SJSA1 (cell line): ENCODE measurements around the gene ERC2. TPM values are rescaled to one million over a fixed set of nuclear protein-coding genes. Genes with fewer than 3 reads are reported as not detected.

ENCODE experiments used
- DNase-seq, 2 experiments: peaks; one replicate each; pipeline ENCODE4 v3.0.0-alpha.2; 2015 to 2020; ENCODE audit warnings: low spot score in 2 of 2, low read depth in 1 of 2
- H3K27ac ChIP-seq: fragments of 250-450 bp; sonication (Bioruptor Pico); 2 replicates; pipeline ENCODE4 v1.5.1; 2020; ENCODE audit warnings: mild to moderate bottlenecking, moderate library complexity
- H3K27me3 ChIP-seq: fragments of 250-450 bp; sonication (Bioruptor Pico); replicated peaks from 2 replicates; pipeline ENCODE4 v1.5.1; 2020; ENCODE audit warnings: mild to moderate bottlenecking, moderate library complexity
- H3K36me3 ChIP-seq: fragments of 250-450 bp; sonication (Bioruptor Pico); 2 replicates; pipeline ENCODE4 v1.5.1; 2020; ENCODE audit warnings: mild to moderate bottlenecking
- H3K4me1 ChIP-seq: fragments of 250-450 bp; sonication (Bioruptor Pico); replicated peaks from 2 replicates; pipeline ENCODE4 v1.6.1; 2021; ENCODE audit warnings: mild to moderate bottlenecking
- H3K4me3 ChIP-seq: fragments of 250-450 bp; sonication (Bioruptor Pico); 2 replicates; pipeline ENCODE4 v1.5.1; 2020; ENCODE audit warnings: mild to moderate bottlenecking
- H3K9me3 ChIP-seq: fragments of 250-450 bp; sonication (Bioruptor Pico); replicated peaks from 2 replicates; pipeline ENCODE4 v1.5.1; 2020; ENCODE audit warnings: mild to moderate bottlenecking
- total RNA-seq: library from RNA; depleted of rRNA; stranded (reverse); fragments of >200 nt; shearing (Covaris generic); gene quantifications from 2 replicates; pipeline ENCODE4 v1.2.3, GENCODE V29; 2014

ERC2 gene
- total RNA-seq, 1 experiment from 2014 or later: 0.13 TPM

GRCh38 chr3:56467108-56467507, 1.2 kb downstream of the ERC2 start:
- H3K4me1 ChIP-seq: peaks cover 4% of the 10 kb centered on the region; the same call in 1 of the 2 replicates
- H3K27ac ChIP-seq: no peak overlapping the region
- peaks cover 23% of the 10 kb centered on the region for H3K27me3 ChIP-seq
- H3K9me3 ChIP-seq: no peaks in the 10 kb centered on the region
- H3K36me3 ChIP-seq: no peaks in the 10 kb centered on the region
- H3K4me3 ChIP-seq: no peak overlapping the region
- peak in 1 of 2 experiments; percentile 1 for DNase-seq

GRCh38 chr3:56459719-56460118, 8.5 kb downstream of the ERC2 start:
- Histone ChIP-seq H3K27ac (no peak overlapping the region), H3K27me3 (no peaks in the 10 kb centered on the region), H3K4me1 (no peaks in the 10 kb centered on the region), H3K4me3 (no peak overlapping the region), H3K9me3 (no peaks in the 10 kb centered on the region), H3K36me3 (no peaks in the 10 kb centered on the region)
- no peak for DNase-seq

- Histone ChIP-seq H3K27ac (no peak overlapping the region), H3K27me3 (no peaks in the 10 kb centered on the region), H3K4me3 (no peak overlapping the region), H3K9me3 (no peaks in the 10 kb centered on the region), H3K4me1 (no peaks in the 10 kb centered on the region), H3K36me3 (no peaks in the 10 kb centered on the region)
- no peak for DNase-seq
Observed at GRCh38 chr3:56459104-56459496, 9.2 kb downstream of the ERC2 start.

GRCh38 chr3:56458496-56459103, 9.7 kb downstream of the ERC2 start:
- no peak overlapping the region for H3K4me3 ChIP-seq
- no peaks in the 10 kb centered on the region for H3K4me1 ChIP-seq
- DNase-seq: no peak

GRCh38 chr3:56456117-56456516, 12.2 kb downstream of the ERC2 start:
- Histone ChIP-seq H3K36me3 (no peaks in the 10 kb centered on the region), H3K4me3 (no peak overlapping the region), H3K27me3 (no peaks in the 10 kb centered on the region), H3K27ac (no peak overlapping the region), H3K4me1 (no peaks in the 10 kb centered on the region), H3K9me3 (no peaks in the 10 kb centered on the region)
- no peak for DNase-seq

More at GRCh38 chr3:56458496-56459103, 9.7 kb downstream of the ERC2 start:
- no peaks in the 10 kb centered on the region for H3K27me3 ChIP-seq
- no peak overlapping the region for H3K27ac ChIP-seq
- no peaks in the 10 kb centered on the region for H3K36me3 ChIP-seq
- no peaks in the 10 kb centered on the region for H3K9me3 ChIP-seq

GRCh38 chr3:56453011-56453410, 15.3 kb downstream of the ERC2 start:
- Histone ChIP-seq H3K9me3 (no peaks in the 10 kb centered on the region), H3K4me1 (no peaks in the 10 kb centered on the region), H3K27me3 (no peaks in the 10 kb centered on the region), H3K27ac (no peak overlapping the region), H3K4me3 (no peak overlapping the region), H3K36me3 (no peaks in the 10 kb centered on the region)
- no peak for DNase-seq

- no peak overlapping the region for H3K4me3 ChIP-seq
- no peak overlapping the region for H3K27ac ChIP-seq
- H3K36me3 ChIP-seq: no peaks in the 10 kb centered on the region
- no peaks in the 10 kb centered on the region for H3K9me3 ChIP-seq
- H3K27me3 ChIP-seq: no peaks in the 10 kb centered on the region
- no peaks in the 10 kb centered on the region for H3K4me1 ChIP-seq
- DNase-seq: no peak
Observed at GRCh38 chr3:56452085-56452484, 16.2 kb downstream of the ERC2 start.

- no peak for DNase-seq
- Histone ChIP-seq H3K4me3 (no peak overlapping the region), H3K27me3 (no peaks in the 10 kb centered on the region), H3K36me3 (no peaks in the 10 kb centered on the region), H3K27ac (no peak overlapping the region), H3K9me3 (no peaks in the 10 kb centered on the region), H3K4me1 (no peaks in the 10 kb centered on the region)
Observed at GRCh38 chr3:56443372-56443771, 24.9 kb downstream of the ERC2 start.

GRCh38 chr3:56428667-56429066, 39.6 kb downstream of the ERC2 start:
- H3K9me3 ChIP-seq: no peaks in the 10 kb centered on the region
- no peak overlapping the region for H3K4me3 ChIP-seq
- no peaks in the 10 kb centered on the region for H3K27me3 ChIP-seq
- no peaks in the 10 kb centered on the region for H3K36me3 ChIP-seq
- no peak overlapping the region for H3K27ac ChIP-seq
- DNase-seq: no peak
- H3K4me1 ChIP-seq: no peaks in the 10 kb centered on the region

GRCh38 chr3:56424885-56425284, 43.4 kb downstream of the ERC2 start:
- no peaks in the 10 kb centered on the region for H3K36me3 ChIP-seq
- H3K27me3 ChIP-seq: no peaks in the 10 kb centered on the region
- H3K4me3 ChIP-seq: no peak overlapping the region
- no peaks in the 10 kb centered on the region for H3K9me3 ChIP-seq
- H3K4me1 ChIP-seq: no peaks in the 10 kb centered on the region
- no peak for DNase-seq
- H3K27ac ChIP-seq: no peak overlapping the region

GRCh38 chr3:56424336-56424735, 43.9 kb downstream of the ERC2 start:
- Histone ChIP-seq H3K9me3 (no peaks in the 10 kb centered on the region), H3K27ac (no peak overlapping the region), H3K36me3 (no peaks in the 10 kb centered on the region), H3K27me3 (no peaks in the 10 kb centered on the region), H3K4me3 (no peak overlapping the region), H3K4me1 (no peaks in the 10 kb centered on the region)
- DNase-seq: no peak

GRCh38 chr3:56423661-56424099, 44.6 kb downstream of the ERC2 start:
- Histone ChIP-seq H3K27me3 (no peaks in the 10 kb centered on the region), H3K36me3 (no peaks in the 10 kb centered on the region), H3K4me3 (no peak overlapping the region), H3K27ac (no peak overlapping the region), H3K4me1 (no peaks in the 10 kb centered on the region), H3K9me3 (no peaks in the 10 kb centered on the region)
- DNase-seq: no peak

GRCh38 chr3:56422316-56422715, 46.0 kb downstream of the ERC2 start:
- Histone ChIP-seq H3K9me3 (no peaks in the 10 kb centered on the region), H3K27me3 (no peaks in the 10 kb centered on the region), H3K36me3 (no peaks in the 10 kb centered on the region), H3K4me3 (no peak overlapping the region), H3K4me1 (no peaks in the 10 kb centered on the region), H3K27ac (no peak overlapping the region)
- no peak for DNase-seq

GRCh38 chr3:56421205-56421604, 47.1 kb downstream of the ERC2 start:
- no peak for DNase-seq
- no peaks in the 10 kb centered on the region for H3K36me3 ChIP-seq
- no peaks in the 10 kb centered on the region for H3K4me1 ChIP-seq
- no peak overlapping the region for H3K4me3 ChIP-seq
- H3K27me3 ChIP-seq: no peaks in the 10 kb centered on the region
- H3K9me3 ChIP-seq: no peaks in the 10 kb centered on the region
- no peak overlapping the region for H3K27ac ChIP-seq

GRCh38 chr3:56415652-56416051, 52.6 kb downstream of the ERC2 start:
- H3K27me3 ChIP-seq: no peaks in the 10 kb centered on the region

More at GRCh38 chr3:56415652-56416051, 52.6 kb downstream of the ERC2 start:
- no peak for DNase-seq
- Histone ChIP-seq H3K4me3 (no peak overlapping the region), H3K9me3 (no peaks in the 10 kb centered on the region), H3K27ac (no peak overlapping the region), H3K4me1 (no peaks in the 10 kb centered on the region), H3K36me3 (no peaks in the 10 kb centered on the region)
